GM12878 (cell line): ENCODE measurements around the gene SYPL1.

Source experiments
- ETV6 ChIP-seq, 2 experiments: fragments of 450-650 bp in 1 of 2; IDR thresholded peaks in 1 of 2; conservative IDR thresholded peaks in 1 of 2; 2 replicates each; pipeline ENCODE4 v1.6.1; 2014; ENCODE audit warnings: antibody characterized with exemption in 1 of 2, borderline replicate concordance in 1 of 2, low read depth in 1 of 2, mild to moderate bottlenecking in 1 of 2, moderate library complexity in 1 of 2
- SRF ChIP-seq, 2 experiments: IDR thresholded peaks; 2 replicates each; pipeline ENCODE4 v1.6.1; 2011; ENCODE audit warnings: low read depth in 2 of 2, low read length in 2 of 2, mild to moderate bottlenecking in 1 of 2, moderate library complexity in 1 of 2
- TF ChIP-seq, protein P1 (sequence below), 3 experiments: IDR thresholded peaks in 2 of 3; conservative IDR thresholded peaks in 1 of 3; 2 replicates each; pipeline ENCODE4 v1.5.1; 2011; ENCODE audit warnings: low read depth in 3 of 3, low read length in 3 of 3, mild to moderate bottlenecking in 3 of 3, control low read depth in 2 of 3, moderate library complexity in 2 of 3, inconsistent platforms in 1 of 3, mixed read lengths in 1 of 3; ENCODE audit not compliant: control insufficient read depth in 2 of 3, insufficient read depth in 1 of 3; ENCODE audit errors: extremely low read depth in 1 of 3
- TF ChIP-seq, protein P2 (sequence below): IDR thresholded peaks from 2 replicates; pipeline ENCODE4 v1.6.1; 2011; ENCODE audit warnings: low read depth, low read length, improper control_type of control experiment, borderline replicate concordance
- TF ChIP-seq, protein P3 (sequence below): fragments of 450-650 bp; IDR thresholded peaks from 2 replicates; pipeline ENCODE4 v1.6.1; 2017; ENCODE audit warnings: mild to moderate bottlenecking
- TF ChIP-seq, protein P4 (sequence below): fragments of 450-650 bp; IDR thresholded peaks from 2 replicates; pipeline ENCODE4 v1.6.1; 2016; ENCODE audit warnings: mild to moderate bottlenecking

DNA sequence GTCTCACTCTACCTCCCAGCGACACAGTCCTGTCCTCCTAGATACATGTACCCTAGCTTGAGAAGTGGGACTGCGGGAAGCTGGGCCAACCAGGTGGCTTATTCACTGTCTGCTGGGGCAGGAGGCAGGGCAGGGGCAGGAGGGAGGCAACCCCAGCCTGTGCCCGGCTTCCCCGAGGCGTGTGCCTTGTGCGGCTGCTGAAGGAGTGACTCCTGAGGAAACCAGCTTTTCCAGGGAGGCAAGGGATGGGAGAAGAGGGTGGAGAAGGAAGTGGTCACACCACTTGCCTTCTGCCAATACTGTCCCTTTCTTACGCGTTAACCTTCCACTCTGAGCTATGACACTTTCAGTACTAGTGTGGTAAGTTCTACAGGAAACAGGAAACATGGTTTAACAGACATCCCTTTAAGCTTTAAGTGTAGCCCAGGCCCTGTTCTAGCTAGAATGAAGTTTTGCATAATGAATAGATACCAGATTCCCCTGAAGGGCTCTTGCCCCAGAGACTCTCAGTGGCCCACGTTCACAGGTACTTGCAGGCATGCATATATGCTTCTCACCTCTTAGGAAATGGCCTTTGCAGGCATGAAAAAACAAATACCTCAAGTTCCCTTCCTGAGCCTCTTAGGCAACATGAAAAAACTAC, 40.6 kb downstream of the SYPL1 start:
- TF ChIP-seq, protein P1, sequence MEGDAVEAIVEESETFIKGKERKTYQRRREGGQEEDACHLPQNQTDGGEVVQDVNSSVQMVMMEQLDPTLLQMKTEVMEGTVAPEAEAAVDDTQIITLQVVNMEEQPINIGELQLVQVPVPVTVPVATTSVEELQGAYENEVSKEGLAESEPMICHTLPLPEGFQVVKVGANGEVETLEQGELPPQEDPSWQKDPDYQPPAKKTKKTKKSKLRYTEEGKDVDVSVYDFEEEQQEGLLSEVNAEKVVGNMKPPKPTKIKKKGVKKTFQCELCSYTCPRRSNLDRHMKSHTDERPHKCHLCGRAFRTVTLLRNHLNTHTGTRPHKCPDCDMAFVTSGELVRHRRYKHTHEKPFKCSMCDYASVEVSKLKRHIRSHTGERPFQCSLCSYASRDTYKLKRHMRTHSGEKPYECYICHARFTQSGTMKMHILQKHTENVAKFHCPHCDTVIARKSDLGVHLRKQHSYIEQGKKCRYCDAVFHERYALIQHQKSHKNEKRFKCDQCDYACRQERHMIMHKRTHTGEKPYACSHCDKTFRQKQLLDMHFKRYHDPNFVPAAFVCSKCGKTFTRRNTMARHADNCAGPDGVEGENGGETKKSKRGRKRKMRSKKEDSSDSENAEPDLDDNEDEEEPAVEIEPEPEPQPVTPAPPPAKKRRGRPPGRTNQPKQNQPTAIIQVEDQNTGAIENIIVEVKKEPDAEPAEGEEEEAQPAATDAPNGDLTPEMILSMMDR (IDR thresholded peaks at IDR 0.05 in 2 of 3, conservative IDR thresholded peaks at IDR 0.05 in 1 of 3; ENCODE audit: control insufficient read depth in 2 of 3, extremely low read depth in 1 of 3, insufficient read depth in 1 of 3, low read depth in 3 of 3, low read length in 3 of 3), result no peak
- TF ChIP-seq, protein P2, sequence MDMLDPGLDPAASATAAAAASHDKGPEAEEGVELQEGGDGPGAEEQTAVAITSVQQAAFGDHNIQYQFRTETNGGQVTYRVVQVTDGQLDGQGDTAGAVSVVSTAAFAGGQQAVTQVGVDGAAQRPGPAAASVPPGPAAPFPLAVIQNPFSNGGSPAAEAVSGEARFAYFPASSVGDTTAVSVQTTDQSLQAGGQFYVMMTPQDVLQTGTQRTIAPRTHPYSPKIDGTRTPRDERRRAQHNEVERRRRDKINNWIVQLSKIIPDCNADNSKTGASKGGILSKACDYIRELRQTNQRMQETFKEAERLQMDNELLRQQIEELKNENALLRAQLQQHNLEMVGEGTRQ, result no peak
- TF ChIP-seq, protein P3, sequence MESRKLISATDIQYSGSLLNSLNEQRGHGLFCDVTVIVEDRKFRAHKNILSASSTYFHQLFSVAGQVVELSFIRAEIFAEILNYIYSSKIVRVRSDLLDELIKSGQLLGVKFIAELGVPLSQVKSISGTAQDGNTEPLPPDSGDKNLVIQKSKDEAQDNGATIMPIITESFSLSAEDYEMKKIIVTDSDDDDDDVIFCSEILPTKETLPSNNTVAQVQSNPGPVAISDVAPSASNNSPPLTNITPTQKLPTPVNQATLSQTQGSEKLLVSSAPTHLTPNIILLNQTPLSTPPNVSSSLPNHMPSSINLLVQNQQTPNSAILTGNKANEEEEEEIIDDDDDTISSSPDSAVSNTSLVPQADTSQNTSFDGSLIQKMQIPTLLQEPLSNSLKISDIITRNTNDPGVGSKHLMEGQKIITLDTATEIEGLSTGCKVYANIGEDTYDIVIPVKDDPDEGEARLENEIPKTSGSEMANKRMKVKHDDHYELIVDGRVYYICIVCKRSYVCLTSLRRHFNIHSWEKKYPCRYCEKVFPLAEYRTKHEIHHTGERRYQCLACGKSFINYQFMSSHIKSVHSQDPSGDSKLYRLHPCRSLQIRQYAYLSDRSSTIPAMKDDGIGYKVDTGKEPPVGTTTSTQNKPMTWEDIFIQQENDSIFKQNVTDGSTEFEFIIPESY, result no peak
- TF ChIP-seq ETV6 (conservative IDR thresholded peaks at IDR 0.05 in 1 of 2, IDR thresholded peaks at IDR 0.05 in 1 of 2; ENCODE audit: borderline replicate concordance in 1 of 2, low read depth in 1 of 2) (peak in 1 of 2 experiments; percentile 98; a peak in 2 of 4 replicates), SRF (IDR thresholded peaks at IDR 0.05; ENCODE audit: low read depth in 2 of 2, low read length in 2 of 2) (no peak)
- TF ChIP-seq, protein P4, sequence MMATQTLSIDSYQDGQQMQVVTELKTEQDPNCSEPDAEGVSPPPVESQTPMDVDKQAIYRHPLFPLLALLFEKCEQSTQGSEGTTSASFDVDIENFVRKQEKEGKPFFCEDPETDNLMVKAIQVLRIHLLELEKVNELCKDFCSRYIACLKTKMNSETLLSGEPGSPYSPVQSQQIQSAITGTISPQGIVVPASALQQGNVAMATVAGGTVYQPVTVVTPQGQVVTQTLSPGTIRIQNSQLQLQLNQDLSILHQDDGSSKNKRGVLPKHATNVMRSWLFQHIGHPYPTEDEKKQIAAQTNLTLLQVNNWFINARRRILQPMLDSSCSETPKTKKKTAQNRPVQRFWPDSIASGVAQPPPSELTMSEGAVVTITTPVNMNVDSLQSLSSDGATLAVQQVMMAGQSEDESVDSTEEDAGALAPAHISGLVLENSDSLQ, result peak; percentile 70
